CD4-positive, alpha-beta T cell treated with Interleukin-4 for 1 hour (primary cell): Measurements from ENCODE around the gene SUMO3.
"Not testable (repeated sequence)": the region's sequence is repeated elsewhere in the genome, so short reads cannot be mapped to it uniquely, and the experiment has no call there.

Experiments
- DNase-seq, 2 donors: peaks; one replicate each; pipeline ENCODE4 v3.0.0-alpha.2; 2020 to 2022

SUMO3 gene

DNA sequence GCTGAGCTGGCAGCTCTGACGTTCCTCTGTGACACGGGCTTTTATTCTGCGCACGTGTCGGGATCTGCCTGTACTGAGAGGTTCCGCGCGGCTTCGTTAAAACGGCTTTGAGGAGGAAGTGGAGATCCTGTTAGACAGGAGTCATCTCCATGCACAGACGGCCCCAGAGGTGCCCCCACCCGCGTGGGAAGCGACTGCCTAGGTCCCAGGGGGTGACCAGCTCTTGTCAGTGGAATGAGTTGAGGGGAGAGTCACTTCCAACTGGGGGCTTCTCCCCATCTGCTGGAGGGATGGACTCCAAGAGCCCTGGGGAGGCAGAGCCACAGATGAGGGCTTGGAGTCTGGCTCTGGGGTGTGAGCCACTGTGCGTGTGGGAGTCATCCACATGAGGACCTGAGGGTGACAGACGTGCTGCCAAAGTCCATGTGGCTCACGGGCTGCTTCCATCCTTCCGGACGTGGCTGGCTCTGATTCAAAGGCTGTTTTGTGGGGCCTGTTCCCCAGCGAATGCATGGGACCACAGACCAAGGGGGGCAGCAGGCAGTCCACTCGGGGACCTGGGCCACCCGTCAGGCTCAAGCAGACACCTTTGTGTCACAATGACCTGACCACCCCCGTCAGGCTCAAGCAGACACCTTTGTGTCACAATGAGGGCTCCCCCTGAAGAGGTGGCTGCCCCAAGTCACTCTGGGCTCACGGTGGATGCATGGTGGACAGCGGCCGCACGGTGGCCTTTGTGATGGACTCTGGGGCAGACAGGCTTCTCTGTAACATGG is 28.8 kb upstream of the SUMO3 start:
- peak; percentile 29 to 68 for DNase-seq

DNA sequence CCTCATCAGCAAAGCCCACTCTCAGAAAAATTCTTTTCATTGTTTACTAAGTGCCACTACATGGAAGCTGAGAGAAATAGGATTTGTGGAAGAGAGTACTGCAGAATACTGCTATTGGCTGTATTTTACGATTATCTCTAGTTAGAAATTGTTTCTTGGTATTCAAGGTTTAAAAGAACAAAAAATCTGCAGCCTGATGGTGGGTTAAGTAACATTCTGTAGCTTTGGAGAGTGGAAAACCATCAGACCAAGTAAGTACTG is 28.3 kb upstream of the SUMO3 start:
- no peak for DNase-seq

DNA sequence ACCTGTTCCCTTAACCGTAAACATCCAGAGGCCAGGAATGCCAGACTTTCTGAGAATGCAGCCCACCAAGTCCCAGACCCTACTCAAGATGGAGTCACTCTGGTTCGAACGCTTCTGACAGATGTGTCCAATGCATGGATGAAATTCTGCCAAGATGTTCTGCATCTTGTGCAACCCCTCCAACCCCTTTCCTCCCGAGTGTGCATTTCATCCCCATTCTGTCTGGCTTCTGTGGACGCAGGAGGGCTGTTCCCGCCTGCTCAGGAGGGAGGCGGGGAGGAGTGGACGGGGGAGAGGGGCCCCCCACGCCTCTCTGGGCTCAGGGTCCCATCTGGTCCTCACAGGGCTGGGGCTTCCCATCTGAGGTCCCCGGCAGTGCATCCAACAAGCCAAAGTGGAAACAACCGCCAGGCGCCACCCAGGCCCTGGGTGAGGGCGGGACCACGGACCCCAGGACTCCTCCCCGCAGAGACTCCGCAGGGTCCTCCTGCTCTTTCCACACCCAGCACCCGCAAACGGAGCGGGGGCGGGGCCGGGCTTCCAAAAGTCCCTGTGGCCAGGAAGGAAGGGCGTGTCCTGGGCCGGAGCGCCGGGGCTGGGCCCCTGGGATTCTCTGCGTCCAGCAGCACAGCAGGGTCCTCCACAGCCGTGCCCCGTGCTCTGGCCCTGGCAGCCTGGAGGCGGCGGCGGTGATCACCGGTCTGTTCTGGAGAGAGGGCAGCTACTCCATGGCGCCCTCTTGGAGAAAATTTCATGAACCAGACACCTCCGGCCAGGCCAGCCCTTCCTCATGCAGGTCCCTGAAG is 27.8 kb upstream of the SUMO3 start:
- peak; percentile 47 to 50 for DNase-seq

GRCh38 chr21:44844256-44844655 is 26.4 kb upstream of the SUMO3 start:
- no peak for DNase-seq

GRCh38 chr21:44842721-44843445 is 25.0 kb upstream of the SUMO3 start:
- no peak for DNase-seq

DNA sequence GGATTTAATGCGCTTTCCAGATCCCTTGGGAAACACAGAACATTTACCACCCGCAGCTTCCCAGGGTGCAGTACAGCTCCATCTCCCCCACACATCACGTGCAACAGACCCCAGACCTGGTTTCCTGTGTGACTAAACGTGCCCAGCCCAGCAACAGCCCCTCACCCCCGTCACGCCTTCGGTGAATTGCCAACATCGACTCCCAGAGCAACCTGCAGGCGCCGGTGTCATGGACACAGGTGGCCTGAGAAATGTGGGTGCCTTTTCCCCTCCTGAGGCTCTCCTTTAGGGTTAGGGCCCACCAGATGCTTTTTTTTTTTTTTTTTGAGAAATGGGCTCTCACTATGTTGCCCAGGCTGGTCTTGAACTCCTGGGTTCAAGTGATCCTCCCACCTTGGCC is 24.2 kb upstream of the SUMO3 start:
- DNase-seq, result no peak

- DNase-seq, result no peak
Observed at GRCh38 chr21:44840771-44841170, 22.9 kb upstream of the SUMO3 start.

GRCh38 chr21:44838951-44839350 is 21.1 kb upstream of the SUMO3 start:
- DNase-seq, result no peak

DNA sequence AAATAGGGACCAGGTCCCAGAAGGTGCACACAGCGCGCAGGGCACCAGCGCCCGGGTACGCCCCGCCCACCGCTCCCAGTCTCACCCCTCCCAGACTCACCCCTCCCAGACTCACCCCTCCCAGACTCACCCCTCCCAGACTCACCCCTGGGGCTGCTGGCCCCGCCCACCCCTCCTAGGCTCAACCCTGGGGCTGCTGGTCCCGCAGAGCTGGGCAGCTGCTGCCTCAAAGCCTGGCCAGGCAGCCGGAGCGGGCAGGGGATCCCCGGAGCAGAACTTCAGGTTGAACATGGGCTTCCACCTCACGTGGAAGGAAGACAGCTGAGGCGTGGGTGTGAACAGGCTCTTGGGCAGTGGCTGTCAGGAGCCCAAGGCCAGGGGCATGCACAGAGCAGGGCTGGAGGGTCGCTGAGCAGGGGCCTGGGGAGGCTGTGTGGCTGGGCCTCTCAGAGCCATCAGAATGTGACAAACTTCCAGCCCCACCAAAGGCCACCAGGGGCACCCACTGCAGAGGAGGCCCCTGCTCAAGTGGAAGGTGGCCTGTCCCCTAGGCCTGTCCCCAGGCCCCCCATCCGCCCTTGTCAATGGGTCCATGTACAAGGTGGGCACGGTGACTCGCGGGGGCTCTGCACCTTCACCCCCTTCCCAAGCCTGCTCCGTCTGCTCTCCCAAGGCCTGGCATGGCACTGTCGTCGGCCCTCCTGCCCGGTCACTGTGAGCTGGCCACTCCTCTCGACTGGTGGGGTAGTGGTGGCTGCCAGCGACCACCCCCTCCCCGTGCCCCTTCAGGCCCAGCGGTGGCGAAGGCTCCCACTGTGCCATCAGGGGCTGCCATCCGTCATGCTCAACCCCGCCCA is 20.4 kb upstream of the SUMO3 start:
- DNase-seq, result no peak

- DNase-seq, result no peak
Observed at GRCh38 chr21:44837537-44837936, 19.7 kb upstream of the SUMO3 start.

GRCh38 chr21:44836666-44837471 is 19.0 kb upstream of the SUMO3 start:
- DNase-seq, result no peak

GRCh38 chr21:44836349-44836665 is 18.4 kb upstream of the SUMO3 start:
- no peak for DNase-seq

- DNase-seq, result no peak
Observed at GRCh38 chr21:44835647-44835973, 17.7 kb upstream of the SUMO3 start.

DNA sequence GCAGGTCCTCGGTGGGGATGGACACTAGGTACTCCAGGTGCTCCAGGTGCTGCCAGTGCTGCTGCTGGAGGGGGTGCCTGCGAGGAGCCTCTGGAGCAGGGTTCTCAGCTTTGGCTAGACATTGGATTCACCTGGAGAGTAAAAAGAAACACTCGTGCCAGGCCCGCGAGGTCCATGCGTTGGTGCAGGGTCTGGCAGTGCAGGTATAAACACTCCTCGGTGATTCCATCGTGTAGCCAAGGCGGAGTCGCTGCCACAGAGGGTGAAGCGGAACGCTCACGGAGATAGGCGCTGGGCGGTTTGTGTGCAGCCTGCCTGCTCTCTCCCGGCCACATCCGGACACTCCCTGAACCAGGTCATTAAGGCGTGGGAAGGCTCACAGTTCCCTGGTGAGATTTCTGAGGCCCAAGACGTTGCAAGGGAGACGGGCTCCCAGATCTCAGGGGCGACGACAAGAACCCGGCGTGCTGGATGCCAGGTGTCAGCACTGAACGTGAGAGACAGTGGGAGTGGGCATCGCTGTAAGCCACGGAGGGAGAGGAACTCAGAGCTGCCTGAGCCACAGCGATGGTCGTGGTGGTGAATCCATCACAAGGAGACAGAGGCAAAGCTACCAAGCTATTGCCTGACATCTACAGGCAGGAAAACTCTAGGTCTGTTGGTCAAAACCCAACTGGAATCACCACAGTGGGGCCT is 17.2 kb upstream of the SUMO3 start:
- no peak for DNase-seq

GRCh38 chr21:44834231-44834950 is 16.5 kb upstream of the SUMO3 start:
- no peak for DNase-seq

- no peak for DNase-seq
Observed at GRCh38 chr21:44833663-44834062, 15.8 kb upstream of the SUMO3 start.

- not testable (repeated sequence) for DNase-seq
Observed at GRCh38 chr21:44832516-44833255, 14.8 kb upstream of the SUMO3 start.

- DNase-seq, result no peak
Observed at GRCh38 chr21:44831227-44831860, 13.5 kb upstream of the SUMO3 start.

DNA sequence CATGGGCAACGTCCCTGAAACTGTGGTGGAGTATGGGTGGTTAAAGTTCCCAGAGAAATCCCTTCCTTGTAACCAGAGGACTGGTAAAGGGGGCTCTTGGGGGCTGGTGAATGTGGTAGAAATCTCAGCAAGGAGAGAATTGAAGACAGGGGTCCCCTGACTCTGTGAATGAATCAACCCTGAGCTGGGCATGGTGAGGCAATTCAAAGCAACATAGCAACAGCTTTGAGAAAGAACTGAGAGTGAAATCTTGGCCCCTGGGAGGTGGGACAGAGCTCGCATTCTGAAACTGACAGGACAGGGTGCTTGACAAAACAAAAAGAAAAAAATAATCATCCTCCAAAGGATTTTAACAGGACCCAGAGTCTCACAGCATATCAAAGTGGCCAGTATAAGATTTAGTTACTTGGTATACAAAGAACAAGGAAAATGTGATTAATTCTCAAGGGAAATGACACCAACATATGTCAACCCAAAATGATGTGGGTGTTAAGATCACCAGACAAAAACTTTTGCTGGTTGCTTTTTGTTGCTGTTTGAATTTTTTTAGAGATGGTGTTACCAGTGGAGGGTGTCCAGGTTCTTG is 11.7 kb upstream of the SUMO3 start:
- DNase-seq, result no peak
